GM10847 (cell line): Measurements from ENCODE around the gene TBX21.

Experiments
- POLR2A ChIP-seq: IDR thresholded peaks from 2 replicates; pipeline ENCODE4 v1.6.1; 2011; ENCODE audit not compliant: insufficient read length; ENCODE audit errors: extremely low read depth

Gene TBX21

GRCh38 chr17:47707056-47707804 is 25.8 kb upstream of the TBX21 start:
- TF ChIP-seq POLR2A: no peak

- no peak for TF ChIP-seq POLR2A
Measured at GRCh38 chr17:47707884-47708283, 25.2 kb upstream of the TBX21 start.

- no peak for TF ChIP-seq POLR2A
Measured at GRCh38 chr17:47708312-47708863, 24.6 kb upstream of the TBX21 start.

GRCh38 chr17:47708864-47709541 is 24.0 kb upstream of the TBX21 start:
- TF ChIP-seq POLR2A: no peak

GRCh38 chr17:47709594-47709993 is 23.4 kb upstream of the TBX21 start:
- no peak for TF ChIP-seq POLR2A

GRCh38 chr17:47711366-47712099 is 21.5 kb upstream of the TBX21 start:
- TF ChIP-seq POLR2A: no peak

- no peak for TF ChIP-seq POLR2A
Measured at GRCh38 chr17:47712330-47713023, 20.6 kb upstream of the TBX21 start.

- TF ChIP-seq POLR2A: no peak
Measured at GRCh38 chr17:47713980-47714700, 18.9 kb upstream of the TBX21 start.

GRCh38 chr17:47714773-47715396 is 18.2 kb upstream of the TBX21 start:
- TF ChIP-seq POLR2A: no peak

- TF ChIP-seq POLR2A: no peak
Measured at GRCh38 chr17:47715669-47716325, 17.2 kb upstream of the TBX21 start.

- no peak for TF ChIP-seq POLR2A
Measured at GRCh38 chr17:47716375-47716774, 16.7 kb upstream of the TBX21 start.

- no peak for TF ChIP-seq POLR2A
Measured at GRCh38 chr17:47717261-47717697, 15.8 kb upstream of the TBX21 start.

GRCh38 chr17:47717979-47718621 is 14.9 kb upstream of the TBX21 start:
- TF ChIP-seq POLR2A: no peak
